ENCODE measurements around the gene AQP7.

DNA sequence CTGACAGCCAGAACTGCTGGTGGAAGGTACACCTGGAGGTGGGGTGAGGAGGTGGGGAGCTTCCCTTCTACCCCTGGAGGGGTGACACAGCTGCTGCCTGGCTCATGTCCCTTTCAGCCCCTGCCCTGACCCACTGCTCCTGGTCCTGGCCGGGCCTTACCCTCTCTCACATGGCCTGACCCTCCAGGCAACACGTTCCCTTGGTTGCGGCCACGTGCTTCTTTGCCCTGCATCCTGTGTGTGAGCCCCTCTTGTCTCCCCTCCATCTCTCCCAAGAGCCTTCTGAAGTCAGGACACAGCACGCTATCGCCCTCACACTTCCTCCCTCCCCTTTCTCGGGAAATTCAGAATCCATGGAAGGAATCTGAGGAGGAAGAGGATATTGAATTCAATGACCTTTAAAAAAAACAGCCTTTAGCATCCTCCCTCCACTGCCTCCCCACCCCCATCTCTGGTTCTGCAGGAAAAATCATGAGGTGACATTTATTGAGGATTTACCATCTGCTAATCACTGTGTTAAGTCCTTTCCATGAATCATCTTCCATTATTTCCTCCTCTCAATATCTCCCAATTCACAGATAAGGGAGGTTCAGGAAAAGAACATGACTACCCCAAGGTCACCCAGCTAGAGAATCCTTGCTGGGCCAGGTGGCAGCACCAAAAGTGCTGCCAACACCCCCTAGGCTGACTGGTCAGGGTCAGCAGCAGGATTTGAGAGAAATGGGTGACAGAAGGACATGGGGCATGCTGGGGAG is 36.7 kb upstream of the AQP7 start:
- TF ChIP-seq, protein P1, sequence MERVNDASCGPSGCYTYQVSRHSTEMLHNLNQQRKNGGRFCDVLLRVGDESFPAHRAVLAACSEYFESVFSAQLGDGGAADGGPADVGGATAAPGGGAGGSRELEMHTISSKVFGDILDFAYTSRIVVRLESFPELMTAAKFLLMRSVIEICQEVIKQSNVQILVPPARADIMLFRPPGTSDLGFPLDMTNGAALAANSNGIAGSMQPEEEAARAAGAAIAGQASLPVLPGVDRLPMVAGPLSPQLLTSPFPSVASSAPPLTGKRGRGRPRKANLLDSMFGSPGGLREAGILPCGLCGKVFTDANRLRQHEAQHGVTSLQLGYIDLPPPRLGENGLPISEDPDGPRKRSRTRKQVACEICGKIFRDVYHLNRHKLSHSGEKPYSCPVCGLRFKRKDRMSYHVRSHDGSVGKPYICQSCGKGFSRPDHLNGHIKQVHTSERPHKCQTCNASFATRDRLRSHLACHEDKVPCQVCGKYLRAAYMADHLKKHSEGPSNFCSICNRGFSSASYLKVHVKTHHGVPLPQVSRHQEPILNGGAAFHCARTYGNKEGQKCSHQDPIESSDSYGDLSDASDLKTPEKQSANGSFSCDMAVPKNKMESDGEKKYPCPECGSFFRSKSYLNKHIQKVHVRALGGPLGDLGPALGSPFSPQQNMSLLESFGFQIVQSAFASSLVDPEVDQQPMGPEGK (CRISPR knock-in tag; IDR thresholded peaks at IDR 0.05; ENCODE audit: borderline replicate concordance): no peak
- TF ChIP-seq, protein P2, sequence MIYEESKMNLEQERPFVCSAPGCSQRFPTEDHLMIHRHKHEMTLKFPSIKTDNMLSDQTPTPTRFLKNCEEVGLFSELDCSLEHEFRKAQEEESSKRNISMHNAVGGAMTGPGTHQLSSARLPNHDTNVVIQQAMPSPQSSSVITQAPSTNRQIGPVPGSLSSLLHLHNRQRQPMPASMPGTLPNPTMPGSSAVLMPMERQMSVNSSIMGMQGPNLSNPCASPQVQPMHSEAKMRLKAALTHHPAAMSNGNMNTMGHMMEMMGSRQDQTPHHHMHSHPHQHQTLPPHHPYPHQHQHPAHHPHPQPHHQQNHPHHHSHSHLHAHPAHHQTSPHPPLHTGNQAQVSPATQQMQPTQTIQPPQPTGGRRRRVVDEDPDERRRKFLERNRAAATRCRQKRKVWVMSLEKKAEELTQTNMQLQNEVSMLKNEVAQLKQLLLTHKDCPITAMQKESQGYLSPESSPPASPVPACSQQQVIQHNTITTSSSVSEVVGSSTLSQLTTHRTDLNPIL (CRISPR knock-in tag; IDR thresholded peaks at IDR 0.05; ENCODE audit: low read depth): no peak
- TF ChIP-seq ZFP30 (CRISPR knock-in tag; IDR thresholded peaks at IDR 0.05) (no peak), ZNF565 (CRISPR knock-in tag; conservative IDR thresholded peaks at IDR 0.05; ENCODE audit: low read depth) (no peak), RARB (CRISPR knock-in tag; IDR thresholded peaks at IDR 0.05) (no peak), GLIS3 (CRISPR knock-in tag; IDR thresholded peaks at IDR 0.05) (no peak), ESRRG (CRISPR knock-in tag; IDR thresholded peaks at IDR 0.05) (no peak), TOX (CRISPR knock-in tag; IDR thresholded peaks at IDR 0.05; ENCODE audit: borderline replicate concordance) (no peak), ARNTL (CRISPR knock-in tag; IDR thresholded peaks at IDR 0.05; ENCODE audit: borderline replicate concordance, low read depth) (no peak), OSR1 (CRISPR knock-in tag; IDR thresholded peaks at IDR 0.05) (no peak), PPARA (CRISPR knock-in tag; IDR thresholded peaks at IDR 0.05; ENCODE audit: borderline replicate concordance) (no peak), TCF4 (CRISPR knock-in tag; IDR thresholded peaks at IDR 0.05; ENCODE audit: borderline replicate concordance) (no peak)
- TF ChIP-seq, protein P3, sequence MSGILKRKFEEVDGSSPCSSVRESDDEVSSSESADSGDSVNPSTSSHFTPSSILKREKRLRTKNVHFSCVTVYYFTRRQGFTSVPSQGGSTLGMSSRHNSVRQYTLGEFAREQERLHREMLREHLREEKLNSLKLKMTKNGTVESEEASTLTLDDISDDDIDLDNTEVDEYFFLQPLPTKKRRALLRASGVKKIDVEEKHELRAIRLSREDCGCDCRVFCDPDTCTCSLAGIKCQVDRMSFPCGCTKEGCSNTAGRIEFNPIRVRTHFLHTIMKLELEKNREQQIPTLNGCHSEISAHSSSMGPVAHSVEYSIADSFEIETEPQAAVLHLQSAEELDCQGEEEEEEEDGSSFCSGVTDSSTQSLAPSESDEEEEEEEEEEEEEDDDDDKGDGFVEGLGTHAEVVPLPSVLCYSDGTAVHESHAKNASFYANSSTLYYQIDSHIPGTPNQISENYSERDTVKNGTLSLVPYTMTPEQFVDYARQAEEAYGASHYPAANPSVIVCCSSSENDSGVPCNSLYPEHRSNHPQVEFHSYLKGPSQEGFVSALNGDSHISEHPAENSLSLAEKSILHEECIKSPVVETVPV (CRISPR knock-in tag; IDR thresholded peaks at IDR 0.05): no peak
